Stimulated activated CD8-positive, alpha-beta memory T cell treated with anti-CD3 and anti-CD28 coated beads, Interleukin-7, amount 100 ng/mL, for 24 hours (primary cell): Measurements from ENCODE around the gene IL1RAP.

ENCODE experiments used
- DNase-seq: peaks from one replicate; pipeline ENCODE4 v3.0.0-alpha.2; 2020; ENCODE audit warnings: low read depth

IL1RAP gene

GRCh38 chr3:190541560-190541959 is 27.7 kb downstream of the IL1RAP start:
- DNase-seq: no peak

DNA sequence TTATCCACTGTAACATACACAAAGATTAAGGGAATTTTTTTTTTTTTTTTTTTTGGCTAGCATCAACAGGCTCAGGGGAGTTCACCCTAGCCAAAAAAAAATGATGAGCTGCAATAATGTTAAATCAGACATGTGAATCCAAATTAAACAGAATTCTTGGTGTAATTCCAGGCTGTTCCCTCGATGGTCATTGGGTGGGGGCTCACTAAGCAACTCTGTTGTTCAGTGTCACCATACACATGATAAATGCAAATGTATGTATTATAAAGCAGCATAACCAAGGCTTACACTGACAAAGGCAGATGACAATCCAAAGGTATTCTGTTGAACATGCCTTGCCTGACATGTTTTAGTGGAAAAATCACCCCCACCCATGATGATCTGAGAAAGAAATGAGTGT is 29.0 kb downstream of the IL1RAP start:
- no peak for DNase-seq

DNA sequence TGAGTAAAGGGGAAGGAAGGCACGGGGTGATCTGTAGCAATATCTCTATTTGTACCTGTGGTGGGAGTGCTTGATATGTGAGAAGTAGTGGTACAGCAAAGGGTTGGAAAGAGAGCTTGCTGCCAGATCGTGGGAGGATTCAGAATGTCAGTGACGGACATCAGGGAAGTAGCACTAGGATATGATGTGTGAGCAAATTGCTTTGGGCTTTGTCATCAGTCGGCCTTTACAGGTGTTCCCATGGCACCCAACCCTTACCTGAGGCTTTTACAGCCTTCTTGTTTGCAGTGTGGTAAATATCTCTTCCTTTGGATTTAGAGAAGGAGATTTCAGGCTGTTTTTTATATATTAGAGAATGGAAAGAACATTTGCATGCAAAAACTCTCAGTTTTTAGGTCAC is 29.8 kb downstream of the IL1RAP start:
- DNase-seq: no peak

GRCh38 chr3:190545191-190545590 is 31.3 kb downstream of the IL1RAP start:
- no peak for DNase-seq

GRCh38 chr3:190546881-190547510 is 33.1 kb downstream of the IL1RAP start:
- no peak for DNase-seq

DNA sequence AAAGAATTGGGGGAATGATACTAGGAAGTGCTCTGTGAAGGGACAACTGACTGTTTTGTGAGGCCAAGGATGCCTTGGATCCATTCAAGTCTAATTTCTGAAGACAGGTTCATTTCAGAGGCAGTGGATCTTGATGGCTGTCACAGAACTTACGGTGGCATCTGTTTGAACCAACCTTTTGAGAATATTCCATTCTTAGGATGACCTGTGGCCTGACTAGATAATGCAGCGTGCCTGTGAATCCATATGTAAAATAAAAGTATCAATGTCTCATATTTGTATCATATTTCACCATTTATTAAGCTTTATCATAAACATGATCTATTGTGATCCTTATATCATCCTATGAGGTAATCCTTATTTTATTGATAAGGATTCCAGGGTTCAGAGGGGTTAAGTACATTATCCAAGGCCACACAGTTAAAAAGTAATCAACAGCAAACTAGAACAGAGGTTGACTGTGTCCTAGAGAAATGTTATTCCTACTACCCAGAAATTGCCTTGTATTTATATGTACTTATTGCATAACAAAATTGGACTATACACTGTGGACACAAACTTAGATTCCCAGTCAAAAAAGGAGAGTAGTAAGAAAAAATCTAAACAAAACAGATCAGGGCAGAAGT is 34.3 kb downstream of the IL1RAP start:
- DNase-seq: no peak

DNA sequence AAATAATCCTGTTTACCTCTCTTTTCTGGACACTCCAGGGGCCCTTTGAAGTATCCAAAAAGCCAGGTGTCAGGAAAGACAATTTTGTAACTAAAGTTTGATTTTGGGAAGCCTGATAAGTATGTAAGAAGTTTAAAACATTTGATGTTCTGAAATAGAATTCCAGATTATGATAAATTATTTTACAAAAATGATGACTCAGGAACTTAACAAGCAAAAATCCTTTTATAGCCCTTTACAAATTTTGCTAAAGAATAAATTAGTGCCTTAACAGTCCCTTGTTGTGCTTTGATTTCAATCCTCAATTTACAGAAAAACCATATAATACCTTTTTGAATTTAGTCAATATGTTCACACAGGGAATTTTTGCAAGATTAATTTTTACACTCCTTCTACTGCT is 38.1 kb downstream of the IL1RAP start:
- no peak for DNase-seq

- no peak for DNase-seq
Measured at GRCh38 chr3:190552969-190553759, 39.3 kb downstream of the IL1RAP start.

DNA sequence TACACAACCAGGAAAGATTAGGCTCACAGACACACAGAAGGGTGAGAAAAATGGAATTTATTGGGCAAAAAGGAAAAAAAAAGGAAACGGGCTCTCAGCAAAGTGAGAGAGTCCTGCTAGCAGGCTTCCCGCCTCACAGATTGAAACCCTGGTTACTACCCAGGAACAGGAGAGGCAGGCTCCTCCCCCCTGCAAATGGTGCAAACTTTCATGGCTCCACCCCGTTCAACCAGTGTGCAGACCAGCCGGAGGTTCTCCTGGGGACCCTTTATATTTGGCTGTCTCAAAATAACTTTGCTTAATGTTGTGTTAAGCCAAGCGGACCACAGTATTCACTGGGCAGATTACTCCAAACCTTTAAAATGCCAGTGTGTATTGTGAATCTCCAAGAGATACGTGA is 40.3 kb downstream of the IL1RAP start:
- no peak for DNase-seq

DNA sequence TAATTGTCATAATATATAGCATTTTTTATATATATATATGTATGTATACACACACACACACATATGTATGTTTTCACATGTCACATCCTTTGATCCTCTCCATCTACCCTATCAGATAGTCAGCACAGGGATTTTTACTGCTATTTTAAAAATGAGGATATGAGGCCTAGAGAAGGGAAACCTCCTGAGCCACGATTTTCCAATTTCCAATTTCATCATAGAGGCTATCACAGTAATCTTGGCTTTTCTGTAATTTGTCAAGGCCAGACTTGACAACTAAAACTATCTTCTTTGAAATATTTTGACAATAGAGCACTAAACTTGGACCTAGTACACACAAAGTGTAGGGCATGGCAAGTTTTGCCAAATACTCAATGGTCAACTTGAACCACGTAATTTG is 42.5 kb downstream of the IL1RAP start:
- DNase-seq: no peak

GRCh38 chr3:190557296-190557695 is 43.4 kb downstream of the IL1RAP start:
- no peak for DNase-seq

GRCh38 chr3:190558316-190558715 is 44.4 kb downstream of the IL1RAP start:
- no peak for DNase-seq

DNA sequence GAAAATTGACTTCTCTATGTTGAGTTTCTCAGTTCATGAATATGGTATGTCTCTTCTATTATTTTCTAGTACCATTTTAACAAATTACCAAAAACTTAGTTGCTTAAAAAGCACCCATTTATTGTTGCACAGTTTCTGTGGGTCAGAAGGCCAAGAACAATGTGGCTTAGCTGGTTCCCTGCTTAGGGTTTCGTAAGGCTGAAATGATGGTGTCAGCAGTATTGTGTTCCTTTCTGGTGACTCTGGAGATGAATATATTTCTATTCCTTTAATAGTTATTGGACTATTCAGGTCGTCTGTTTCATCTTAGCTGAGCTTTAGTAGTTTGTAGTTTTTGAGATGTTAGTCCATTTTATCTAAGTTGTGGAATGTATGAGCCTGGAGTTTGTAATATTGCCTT is 44.9 kb downstream of the IL1RAP start:
- no peak for DNase-seq

- DNase-seq: no peak
Measured at GRCh38 chr3:190560013-190560895, 46.4 kb downstream of the IL1RAP start.

- DNase-seq: no peak
Measured at GRCh38 chr3:190562866-190563510, 49.1 kb downstream of the IL1RAP start.

- DNase-seq: no peak
Measured at GRCh38 chr3:190564175-190564574, 50.3 kb downstream of the IL1RAP start.

GRCh38 chr3:190566043-190566933 is 52.4 kb downstream of the IL1RAP start:
- peak; percentile 44 for DNase-seq

GRCh38 chr3:190568036-190568435 is 54.2 kb downstream of the IL1RAP start:
- no peak for DNase-seq

DNA sequence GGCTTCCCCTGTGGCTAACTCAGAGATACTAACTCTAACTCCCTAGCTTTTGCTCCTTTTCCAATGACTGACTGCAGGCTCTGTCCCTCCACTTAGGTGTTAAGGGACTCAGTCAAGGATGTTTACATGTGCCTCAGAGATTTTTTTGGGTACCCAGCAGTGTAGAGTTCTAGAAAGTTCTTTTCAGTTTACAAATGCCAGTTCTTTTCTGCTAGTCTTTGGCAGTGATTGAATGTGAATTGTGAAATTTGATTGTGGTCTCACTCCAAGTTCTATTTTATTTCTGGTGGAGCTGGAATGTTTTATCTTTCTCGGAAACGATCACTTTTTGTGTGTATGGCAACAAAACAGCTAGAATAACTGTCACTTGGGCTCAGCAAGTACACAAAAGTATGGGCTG is 60.6 kb downstream of the IL1RAP start:
- no peak for DNase-seq

- no peak for DNase-seq
Measured at GRCh38 chr3:190575437-190576185, 61.7 kb downstream of the IL1RAP start.
